ENCODE measurements around the gene QSOX2. TPM values are rescaled to one million over a fixed set of nuclear protein-coding genes. Genes with fewer than 3 reads are reported as not detected.

QSOX2 gene
- total RNA-seq, 1 experiment from 2014 or later = 11.3 TPM

- Histone ChIP-seq H3K4me3 (ENCODE audit: low read length) (no peak overlapping the region), H3K79me2 (ENCODE audit: low read length) (no peaks in the 10 kb centered on the region), H3K4me2 (ENCODE audit: low read depth, low read length, poor library complexity, severe bottlenecking) (no peak overlapping the region)
Measured at GRCh38 chr9:136290508-136291000, 44.9 kb upstream of the QSOX2 start.

DNA sequence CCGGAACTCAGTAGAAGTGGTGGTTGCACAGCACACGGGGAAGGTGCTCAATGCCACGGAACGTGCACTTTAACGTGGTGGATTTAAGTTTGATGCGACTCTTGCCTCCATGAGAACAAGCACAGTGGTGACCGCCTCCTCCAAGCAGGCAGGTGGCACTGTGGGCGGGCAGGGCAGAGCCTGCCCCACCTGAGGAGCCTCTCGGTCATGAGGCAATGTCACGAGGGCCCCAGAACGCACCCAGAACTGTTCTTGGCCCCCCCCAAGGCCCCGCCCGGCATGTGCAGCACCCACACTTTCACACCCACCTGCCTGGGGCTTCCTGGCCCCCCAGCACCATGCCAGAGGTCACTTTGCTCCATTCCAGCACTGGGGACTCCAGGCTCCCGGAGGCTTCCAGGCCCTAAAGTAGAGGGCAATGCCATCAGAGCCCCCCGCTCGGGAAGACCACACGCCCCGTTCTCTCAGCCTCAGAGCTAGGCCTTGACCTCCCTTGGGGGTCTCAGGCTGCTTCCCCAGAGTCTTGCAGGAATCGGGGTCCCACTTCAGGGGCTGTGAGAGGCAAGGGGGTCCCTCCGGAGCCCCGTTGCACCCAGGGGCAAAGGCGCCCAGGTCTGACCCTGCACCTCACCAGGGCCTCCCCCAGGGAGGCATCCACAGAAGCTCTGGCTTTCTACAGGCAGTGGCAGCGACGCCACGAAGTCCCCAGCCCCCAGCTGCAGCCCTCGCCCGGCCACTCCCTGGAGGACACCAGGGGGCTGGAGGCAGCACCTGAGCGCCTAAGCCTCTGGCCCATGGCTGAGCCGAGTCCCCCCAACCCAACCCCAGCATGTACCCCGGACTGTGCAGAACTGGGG, 44.3 kb upstream of the QSOX2 start:
- DNase-seq = peak; percentile 92
- H3K9ac ChIP-seq (ENCODE audit: low read length) = peak overlapping the region; percentile 40
- H2AFZ ChIP-seq (ENCODE audit: low read length) = peak overlapping the region; percentile 32; the same call in 1 of the 2 replicates
- H3K9me3 ChIP-seq (ENCODE audit: low read length) = peaks cover 4% of the 10 kb centered on the region; the same call in 1 of the 2 replicates
- H3K36me3 ChIP-seq (ENCODE audit: insufficient read depth, low read length) = no peaks in the 10 kb centered on the region
- H4K20me1 ChIP-seq (ENCODE audit: insufficient read depth, low read depth, low read length) = no peaks in the 10 kb centered on the region
- H3K27ac ChIP-seq (ENCODE audit: low read length) = no peak overlapping the region
- no peaks in the 10 kb centered on the region for H3K9me2 ChIP-seq (replicated peaks; ENCODE audit: insufficient read depth, low read length)
- no peaks in the 10 kb centered on the region for H3K27me3 ChIP-seq (ENCODE audit: low read length)
- H3K4me1 ChIP-seq (ENCODE audit: low read length) = peaks cover 8% of the 10 kb centered on the region
- no peaks in the 10 kb centered on the region for H3K79me2 ChIP-seq (ENCODE audit: low read length)
- no peak overlapping the region for H3K4me3 ChIP-seq (ENCODE audit: low read length)
- H3K4me2 ChIP-seq (ENCODE audit: low read depth, low read length, poor library complexity, severe bottlenecking) = peak overlapping the region; percentile 25

More at GRCh38 chr9:136290508-136291000, 44.9 kb upstream of the QSOX2 start:
- peaks cover 4% of the 10 kb centered on the region; the same call in 1 of the 2 replicates for H3K9me3 ChIP-seq (ENCODE audit: low read length)
- no peaks in the 10 kb centered on the region for H3K27me3 ChIP-seq (ENCODE audit: low read length)
- H2AFZ ChIP-seq (ENCODE audit: low read length) = no peak overlapping the region
- H3K27ac ChIP-seq (ENCODE audit: low read length) = no peak overlapping the region
- H3K36me3 ChIP-seq (ENCODE audit: insufficient read depth, low read length) = no peaks in the 10 kb centered on the region
- no peak for DNase-seq
- H3K9me2 ChIP-seq (replicated peaks; ENCODE audit: insufficient read depth, low read length) = no peaks in the 10 kb centered on the region
- no peaks in the 10 kb centered on the region for H4K20me1 ChIP-seq (ENCODE audit: insufficient read depth, low read depth, low read length)
- H3K4me1 ChIP-seq (ENCODE audit: low read length) = peaks cover 8% of the 10 kb centered on the region
- no peak overlapping the region for H3K9ac ChIP-seq (ENCODE audit: low read length)

DNA sequence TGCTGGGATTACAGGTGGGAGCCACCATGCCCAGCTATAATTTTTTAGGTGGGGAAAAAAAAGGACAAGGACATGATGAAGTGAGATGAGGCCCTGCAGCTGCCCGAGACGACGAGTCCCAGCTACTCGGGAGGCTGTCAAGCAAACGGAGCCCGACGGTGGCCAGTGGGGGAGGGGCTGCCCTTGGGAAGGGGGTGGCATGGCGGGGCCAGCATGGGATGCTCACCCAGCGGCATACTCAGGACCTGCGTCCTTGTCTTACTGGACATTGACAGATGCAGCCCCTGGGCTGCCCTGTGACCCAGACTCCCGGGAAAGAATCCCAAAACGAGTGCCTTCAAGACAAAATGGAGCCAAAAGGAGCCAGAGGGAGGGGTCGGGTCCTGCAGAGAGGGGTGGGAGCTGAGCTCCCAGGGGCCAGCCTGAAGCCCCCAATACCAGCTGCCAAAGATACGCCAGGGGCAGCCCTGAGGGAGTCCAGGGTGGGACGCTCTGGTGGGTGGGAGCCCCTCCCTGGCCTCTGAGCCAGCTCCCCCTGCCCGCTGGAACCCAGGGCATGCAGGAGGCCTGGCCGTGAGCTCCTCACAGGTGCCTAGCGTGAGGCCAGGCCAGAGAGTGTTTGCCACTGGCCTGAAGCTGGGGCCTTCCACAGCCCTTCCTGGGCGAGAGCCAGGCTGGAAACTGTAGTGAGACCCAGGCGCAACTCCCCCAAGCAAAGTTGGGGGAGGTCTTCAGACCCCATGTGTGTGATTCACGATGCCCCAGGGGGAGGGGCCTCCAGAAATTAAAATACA, 42.5 kb upstream of the QSOX2 start:
- no peaks in the 10 kb centered on the region for H4K20me1 ChIP-seq (ENCODE audit: insufficient read depth, low read depth, low read length)
- no peaks in the 10 kb centered on the region for H3K9me2 ChIP-seq (replicated peaks; ENCODE audit: insufficient read depth, low read length)
- no peak overlapping the region for H2AFZ ChIP-seq (ENCODE audit: low read length)
- H3K9ac ChIP-seq (ENCODE audit: low read length) = no peak overlapping the region
- no peaks in the 10 kb centered on the region for H3K36me3 ChIP-seq (ENCODE audit: insufficient read depth, low read length)
- no peak overlapping the region for H3K4me2 ChIP-seq (ENCODE audit: low read depth, low read length, poor library complexity, severe bottlenecking)
- DNase-seq = no peak
- H3K4me1 ChIP-seq (ENCODE audit: low read length) = peaks cover 18% of the 10 kb centered on the region
- H3K4me3 ChIP-seq (ENCODE audit: low read length) = no peak overlapping the region
- no peak overlapping the region for H3K27ac ChIP-seq (ENCODE audit: low read length)
- no peaks in the 10 kb centered on the region for H3K27me3 ChIP-seq (ENCODE audit: low read length)
- no peaks in the 10 kb centered on the region for H3K9me3 ChIP-seq (ENCODE audit: low read length)
- H3K79me2 ChIP-seq (ENCODE audit: low read length) = no peaks in the 10 kb centered on the region

DNA sequence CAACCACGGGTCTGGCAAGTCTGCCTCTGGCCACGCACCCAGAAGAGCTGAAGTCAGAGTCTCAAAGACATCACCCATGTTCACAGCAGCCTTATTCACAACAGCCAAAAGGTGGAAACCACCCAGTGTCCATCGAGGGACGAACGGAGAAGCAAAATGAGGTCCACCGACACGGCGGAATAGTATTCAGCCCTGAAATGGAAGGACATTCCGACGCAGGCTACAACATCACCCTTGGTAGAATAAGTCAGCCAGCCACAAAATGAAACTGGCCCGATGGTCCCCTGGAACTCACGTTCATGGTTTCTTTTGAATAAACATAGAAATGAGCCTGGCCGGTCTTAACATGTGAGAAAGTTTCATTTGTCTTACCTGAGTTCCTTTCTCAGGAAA, 41.4 kb upstream of the QSOX2 start:
- Histone ChIP-seq H3K36me3 (ENCODE audit: insufficient read depth, low read length) (no peaks in the 10 kb centered on the region), H2AFZ (ENCODE audit: low read length) (no peak overlapping the region), H3K4me3 (ENCODE audit: low read length) (no peak overlapping the region), H3K27ac (ENCODE audit: low read length) (no peak overlapping the region), H3K4me1 (ENCODE audit: low read length) (peaks cover 30% of the 10 kb centered on the region), H3K4me2 (ENCODE audit: low read depth, low read length, poor library complexity, severe bottlenecking) (no peak overlapping the region), H4K20me1 (ENCODE audit: insufficient read depth, low read depth, low read length) (no peaks in the 10 kb centered on the region; the same call in 1 of the 2 replicates), H3K9me3 (ENCODE audit: low read length) (no peaks in the 10 kb centered on the region), H3K27me3 (ENCODE audit: low read length) (no peaks in the 10 kb centered on the region), H3K9me2 (replicated peaks; ENCODE audit: insufficient read depth, low read length) (no peaks in the 10 kb centered on the region), H3K9ac (ENCODE audit: low read length) (no peak overlapping the region), H3K79me2 (ENCODE audit: low read length) (no peaks in the 10 kb centered on the region)
- no peak for DNase-seq

DNA sequence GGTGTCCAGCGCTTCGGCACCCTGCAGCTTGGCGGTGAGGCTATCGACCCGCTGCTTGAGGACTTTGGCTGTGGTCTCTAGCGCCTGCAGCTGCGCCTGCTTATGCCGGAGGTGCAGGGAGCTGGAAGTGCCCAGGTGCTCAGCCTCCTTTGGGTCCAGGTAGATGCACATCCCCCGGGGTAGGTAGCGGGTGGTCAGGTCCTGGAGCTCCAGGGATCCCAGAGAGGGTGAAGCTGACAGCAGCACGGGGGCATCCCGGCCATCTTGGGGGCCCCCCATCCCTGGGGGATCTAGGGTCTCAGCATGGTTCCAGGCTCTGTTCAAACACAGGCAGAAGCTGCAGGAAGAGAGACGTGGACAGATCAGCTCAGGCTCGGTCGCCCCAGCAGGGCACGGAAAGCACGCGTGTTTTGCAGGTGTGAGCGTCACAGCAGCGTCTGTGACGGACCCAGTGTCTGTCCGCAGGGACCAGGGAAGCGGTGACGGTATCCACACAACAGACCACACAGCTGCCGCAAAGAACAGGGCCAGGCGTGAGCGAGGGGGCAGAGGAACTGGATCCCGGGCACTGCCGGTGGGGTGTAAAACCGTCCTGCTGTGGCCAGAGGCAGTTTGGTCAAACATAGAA, 40.9 kb upstream of the QSOX2 start:
- Histone ChIP-seq H3K79me2 (ENCODE audit: low read length) (no peaks in the 10 kb centered on the region), H3K36me3 (ENCODE audit: insufficient read depth, low read length) (no peaks in the 10 kb centered on the region), H3K4me3 (ENCODE audit: low read length) (no peak overlapping the region), H3K9ac (ENCODE audit: low read length) (no peak overlapping the region), H2AFZ (ENCODE audit: low read length) (no peak overlapping the region), H3K27ac (ENCODE audit: low read length) (no peak overlapping the region), H3K4me2 (ENCODE audit: low read depth, low read length, poor library complexity, severe bottlenecking) (no peak overlapping the region), H3K9me3 (ENCODE audit: low read length) (no peaks in the 10 kb centered on the region), H3K27me3 (ENCODE audit: low read length) (no peaks in the 10 kb centered on the region), H4K20me1 (ENCODE audit: insufficient read depth, low read depth, low read length) (no peaks in the 10 kb centered on the region; the same call in 1 of the 2 replicates), H3K4me1 (ENCODE audit: low read length) (peaks cover 33% of the 10 kb centered on the region), H3K9me2 (replicated peaks; ENCODE audit: insufficient read depth, low read length) (no peaks in the 10 kb centered on the region)
- no peak for DNase-seq

- H3K9ac ChIP-seq (ENCODE audit: low read length) = no peak overlapping the region
- no peaks in the 10 kb centered on the region for H3K79me2 ChIP-seq (ENCODE audit: low read length)
- no peaks in the 10 kb centered on the region for H3K27me3 ChIP-seq (ENCODE audit: low read length)
- no peak for DNase-seq
- peaks cover 33% of the 10 kb centered on the region for H3K4me1 ChIP-seq (ENCODE audit: low read length)
- no peak overlapping the region for H3K4me3 ChIP-seq (ENCODE audit: low read length)
- H4K20me1 ChIP-seq (ENCODE audit: insufficient read depth, low read depth, low read length) = no peaks in the 10 kb centered on the region; the same call in 1 of the 2 replicates
- no peak overlapping the region for H2AFZ ChIP-seq (ENCODE audit: low read length)
- no peak overlapping the region for H3K27ac ChIP-seq (ENCODE audit: low read length)
- H3K9me3 ChIP-seq (ENCODE audit: low read length) = no peaks in the 10 kb centered on the region
- H3K36me3 ChIP-seq (ENCODE audit: insufficient read depth, low read length) = no peaks in the 10 kb centered on the region
- no peak overlapping the region for H3K4me2 ChIP-seq (ENCODE audit: low read depth, low read length, poor library complexity, severe bottlenecking)
- H3K9me2 ChIP-seq (replicated peaks; ENCODE audit: insufficient read depth, low read length) = no peaks in the 10 kb centered on the region
Measured at GRCh38 chr9:136285501-136286358, 40.1 kb upstream of the QSOX2 start.

- DNase-seq = no peak
- Histone ChIP-seq H3K36me3 (ENCODE audit: insufficient read depth, low read length) (no peaks in the 10 kb centered on the region), H3K79me2 (ENCODE audit: low read length) (no peaks in the 10 kb centered on the region), H3K9me3 (ENCODE audit: low read length) (no peaks in the 10 kb centered on the region), H3K27ac (ENCODE audit: low read length) (no peak overlapping the region), H3K9me2 (replicated peaks; ENCODE audit: insufficient read depth, low read length) (no peaks in the 10 kb centered on the region), H3K9ac (ENCODE audit: low read length) (no peak overlapping the region), H3K4me1 (ENCODE audit: low read length) (peaks cover 31% of the 10 kb centered on the region), H3K27me3 (ENCODE audit: low read length) (no peaks in the 10 kb centered on the region), H3K4me2 (ENCODE audit: low read depth, low read length, poor library complexity, severe bottlenecking) (no peak overlapping the region), H2AFZ (ENCODE audit: low read length) (no peak overlapping the region), H4K20me1 (ENCODE audit: insufficient read depth, low read depth, low read length) (no peaks in the 10 kb centered on the region; the same call in 1 of the 2 replicates), H3K4me3 (ENCODE audit: low read length) (no peak overlapping the region)
Measured at GRCh38 chr9:136284951-136285350, 39.3 kb upstream of the QSOX2 start.
